Skin of body (tissue), 2 donors: ENCODE results near the gene ALDH18A1. TPM values are rescaled to one million over a fixed set of nuclear protein-coding genes. Genes with fewer than 3 reads are reported as not detected.

Experiments used
- DNase-seq: peaks from one replicate; lab custom pipeline; 2025; lab: John Stamatoyannopoulos, UW
- total RNA-seq: library from RNA; depleted of rRNA; stranded (reverse); fragments of >200 nt; gene quantifications from one replicate; pipeline ENCODE4 v1.2.3, GENCODE V29; 2014

Gene ALDH18A1
- total RNA-seq, 1 donor from 2014 or later = 61.0 TPM

DNA sequence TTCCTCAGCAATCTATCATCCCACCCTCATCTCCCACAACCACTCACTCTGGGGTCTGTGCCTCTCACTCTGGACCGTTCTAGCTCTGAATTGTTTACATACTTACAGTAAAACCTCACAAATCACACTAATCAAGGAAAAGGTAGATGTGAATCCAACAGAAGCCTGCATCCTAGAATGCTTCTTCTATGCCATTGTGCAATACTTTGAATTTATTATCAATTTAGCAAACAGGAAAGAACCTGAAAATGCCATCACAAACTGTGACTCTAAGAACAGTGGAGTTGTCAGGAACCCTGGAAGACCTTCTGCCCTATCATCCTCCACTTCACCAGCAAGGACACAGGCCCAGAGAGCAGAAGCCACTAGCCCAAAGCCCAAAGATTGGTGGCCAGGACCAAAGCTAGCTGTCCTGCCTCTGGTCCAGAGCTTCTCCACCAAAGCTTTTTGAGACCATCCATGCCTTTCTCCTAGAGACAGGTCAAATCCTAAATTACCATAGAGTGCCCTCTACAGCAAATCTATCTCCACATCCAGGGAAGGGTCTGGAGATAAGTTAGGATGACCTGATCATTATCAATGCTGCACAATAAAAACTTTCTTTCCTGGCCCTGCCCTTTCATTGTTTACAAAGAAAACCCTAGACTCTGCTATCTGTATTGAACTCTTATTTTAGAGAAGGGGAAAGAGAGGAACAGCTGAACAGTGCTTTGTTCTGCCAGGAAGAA is 97.8 kb downstream of the ALDH18A1 start:
- no peak for DNase-seq

DNA sequence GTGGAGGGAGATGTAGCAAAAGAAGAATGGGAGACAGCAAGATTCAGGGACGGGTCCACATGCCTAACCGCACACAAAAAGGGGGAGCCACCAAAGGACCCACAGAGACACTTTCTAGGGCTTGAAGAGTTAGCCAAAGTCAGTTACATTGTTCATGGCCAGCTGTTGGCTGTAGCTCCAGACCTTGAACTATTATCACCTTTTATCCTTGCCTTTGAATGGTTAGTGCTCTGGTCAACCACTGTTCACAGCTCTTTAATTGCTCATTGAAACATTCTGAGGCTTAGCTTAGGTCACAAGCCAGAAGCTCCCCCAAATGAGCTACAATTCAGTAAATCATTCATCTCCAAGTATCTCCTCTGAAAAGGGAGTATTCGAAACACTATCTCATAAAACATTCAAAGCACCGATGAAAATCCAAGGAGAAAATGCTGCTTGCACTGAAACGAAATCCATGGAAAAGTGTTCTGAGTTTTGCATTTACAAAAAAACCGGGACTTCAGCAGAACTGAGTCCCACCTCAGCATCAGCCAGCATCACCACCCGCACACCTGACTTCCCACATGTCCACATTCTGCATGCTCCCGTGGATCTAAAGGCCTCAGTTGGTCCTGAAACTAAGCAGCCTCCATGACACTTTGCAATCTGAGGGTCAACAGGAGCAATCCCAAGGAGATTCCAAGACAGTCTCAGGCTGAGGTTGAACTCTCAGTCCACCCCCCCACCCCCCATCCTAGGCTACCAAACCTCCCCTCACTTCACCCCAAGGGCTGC is 99.3 kb downstream of the ALDH18A1 start:
- DNase-seq = no peak

Other genes starting within 250 kb of the ALDH18A1 start
- 33.7 TPM for gene SORBS1, start 95.3 kb downstream of the ALDH18A1 start, total RNA-seq
- gene TCTN3, start 37.2 kb upstream of the ALDH18A1 start, total RNA-seq = 25.1 TPM
- gene ENTPD1, start 99.5 kb upstream of the ALDH18A1 start, total RNA-seq = 26.0 TPM